ENCODE results near the gene RNF5. TPM values are rescaled to one million over a fixed set of nuclear protein-coding genes. Genes with fewer than 3 reads are reported as not detected.
A peak's percentile ranks its signal among the peaks of the same experiment; 100 is the strongest.
"Not testable (repeated sequence)": the region's sequence is repeated elsewhere in the genome, so short reads cannot be mapped to it uniquely, and the experiment has no call there.

RNF5 gene
- 106 and 113 TPM in 2 replicates for total RNA-seq (2014; rRNA removed; shearing (Covaris generic))

GRCh38 chr6:32177788-32178546 lies at the start of gene RNF5:
Gene RNF5 (plus strand): TSS chr6:32178405. CDS start chr6:32178512, 107 bp downstream.
- peak; percentile 100 for DNase-seq (ENCODE audit: low read depth)

GRCh38 chr6:32128751-32129296 lies 49.4 kb upstream of the RNF5 start:
- DNase-seq (ENCODE audit: low read depth): no peak

DNA sequence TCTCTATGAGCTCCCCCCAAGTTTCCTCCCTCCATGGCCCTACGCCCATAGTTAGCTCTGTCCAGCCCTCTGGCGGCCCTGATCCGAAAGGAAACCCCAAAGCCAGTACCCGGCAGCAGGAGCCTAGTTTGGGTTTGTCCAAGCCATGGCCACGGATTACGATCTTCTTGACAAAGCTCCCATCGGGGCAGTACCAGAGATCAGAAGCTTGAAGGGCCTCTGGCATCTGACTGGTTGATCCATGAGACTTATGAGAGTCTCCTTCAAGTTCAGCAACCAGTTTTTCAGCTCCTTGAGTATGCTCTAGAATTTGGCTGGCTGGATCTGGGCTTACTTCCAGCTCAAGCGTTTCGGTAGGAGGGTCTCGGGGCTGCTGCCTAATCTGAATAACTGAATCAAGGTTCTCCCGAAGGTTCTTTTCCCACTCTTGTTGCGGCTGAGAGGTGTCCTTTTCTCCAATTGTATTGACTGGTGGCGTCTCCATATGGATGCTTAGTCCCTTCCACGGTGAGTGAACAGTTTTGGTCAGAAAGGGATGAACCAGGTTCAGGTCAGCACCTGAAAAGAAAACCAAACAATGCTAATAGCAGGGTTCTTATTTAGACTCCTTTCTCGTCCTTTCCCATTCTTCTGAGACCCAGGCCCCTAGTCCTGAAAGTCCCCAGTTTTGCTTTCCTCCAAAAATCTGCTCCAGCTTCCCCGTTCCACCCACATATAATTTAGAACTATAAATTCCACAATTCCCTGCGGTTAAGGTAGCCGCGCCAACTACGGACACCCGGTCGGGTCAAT lies 48.7 kb upstream of the RNF5 start:
- DNase-seq (ENCODE audit: low read depth): no peak

GRCh38 chr6:32131439-32131948 lies 46.7 kb upstream of the RNF5 start:
- DNase-seq (ENCODE audit: low read depth): no peak

- no peak for DNase-seq (ENCODE audit: low read depth)
Observed at GRCh38 chr6:32132110-32132509, 46.1 kb upstream of the RNF5 start.

DNA sequence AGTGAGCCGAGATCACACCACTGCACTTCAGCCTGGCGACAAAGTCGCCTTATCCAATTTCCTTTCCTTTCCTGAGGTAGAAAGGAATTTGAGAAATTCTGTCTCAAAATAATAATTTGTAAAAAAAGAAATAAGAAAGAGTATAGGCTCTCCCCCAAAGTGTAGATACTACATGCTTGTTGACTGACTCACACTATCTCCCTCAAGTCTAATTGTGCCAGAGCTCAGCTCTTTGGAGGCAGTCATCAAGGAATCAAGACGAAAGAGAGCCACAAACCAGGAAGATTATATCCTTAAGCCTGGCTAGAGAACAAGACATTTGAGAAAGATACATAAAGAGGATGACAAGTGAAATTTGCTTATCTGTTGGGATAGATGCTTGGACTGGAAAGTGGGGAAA lies 44.4 kb upstream of the RNF5 start:
- no peak for DNase-seq (ENCODE audit: low read depth)

GRCh38 chr6:32137454-32137853 lies 40.8 kb upstream of the RNF5 start:
- DNase-seq (ENCODE audit: low read depth): no peak

DNA sequence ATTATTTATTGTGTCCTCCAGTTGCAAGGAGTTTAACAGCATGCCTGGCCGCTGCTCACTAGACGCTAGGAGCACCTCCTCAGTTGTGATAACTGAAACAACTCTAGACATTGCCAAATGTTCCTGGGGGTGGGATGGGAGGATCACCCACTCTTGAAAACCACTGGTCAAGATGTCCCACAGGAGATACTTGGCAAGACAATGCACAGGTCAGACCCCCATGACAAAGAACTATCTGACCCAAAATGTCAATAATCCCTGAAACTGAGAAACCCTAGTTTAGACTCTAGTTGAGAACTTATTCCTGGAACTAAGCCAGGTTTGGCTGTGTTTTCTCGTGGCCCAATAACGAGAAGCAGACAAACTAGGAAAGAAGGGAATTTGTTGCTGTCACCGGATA lies 38.6 kb upstream of the RNF5 start:
- no peak for DNase-seq (ENCODE audit: low read depth)

DNA sequence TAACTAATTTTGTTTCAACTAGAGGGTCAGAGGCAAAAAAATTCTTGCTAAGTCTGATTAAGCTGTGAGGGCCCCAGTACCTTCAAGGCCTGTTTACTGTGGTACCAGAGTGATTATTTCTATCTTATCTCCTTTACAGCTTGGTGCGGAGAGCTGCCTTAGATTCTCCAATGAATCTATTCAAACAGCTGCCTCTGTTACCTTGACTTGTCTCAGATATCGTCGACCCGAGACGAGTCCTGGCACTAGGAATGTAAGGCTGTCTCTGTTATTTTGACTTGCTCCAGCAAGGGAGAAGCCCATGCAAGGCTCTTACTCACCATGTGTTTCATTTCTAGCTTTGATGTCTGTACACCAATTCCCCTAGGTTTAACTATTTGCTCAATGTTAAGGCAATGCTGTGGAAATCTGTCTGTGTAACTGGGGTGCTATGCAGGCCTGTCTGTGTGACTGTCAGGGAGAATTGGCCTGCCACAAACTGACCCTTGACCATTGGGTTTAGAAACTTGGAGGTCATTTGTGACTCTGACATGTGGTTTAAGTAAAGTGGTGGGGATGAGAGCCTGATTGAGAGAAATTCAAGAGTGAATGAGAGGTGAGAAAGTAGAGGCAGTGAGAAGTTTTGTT lies 37.7 kb upstream of the RNF5 start:
- DNase-seq (ENCODE audit: low read depth): no peak

GRCh38 chr6:32144238-32144637 lies 34.0 kb upstream of the RNF5 start:
- DNase-seq (ENCODE audit: low read depth): not testable (repeated sequence)

DNA sequence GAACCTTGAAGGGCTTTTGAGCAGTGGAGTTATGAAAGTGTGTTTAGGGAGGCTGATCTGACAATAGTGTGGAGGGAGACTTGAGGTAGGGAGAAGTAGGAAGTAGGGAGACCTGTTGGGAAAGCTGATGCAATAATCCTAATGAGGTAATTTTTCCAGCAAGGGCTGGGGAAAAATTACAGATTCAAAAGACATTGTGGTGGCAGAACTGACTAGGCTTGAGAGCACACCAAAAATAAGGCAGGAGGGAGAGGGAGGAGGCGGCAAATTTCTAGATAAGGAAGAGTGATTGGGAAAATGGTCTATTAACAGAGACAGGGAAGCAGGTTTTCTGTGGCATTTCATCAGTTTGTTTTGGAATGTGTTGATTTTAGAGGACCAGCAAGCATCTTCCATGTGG lies 31.9 kb upstream of the RNF5 start:
- no peak for DNase-seq (ENCODE audit: low read depth)

GRCh38 chr6:32146687-32147086 lies 31.5 kb upstream of the RNF5 start:
- DNase-seq (ENCODE audit: low read depth): no peak

DNA sequence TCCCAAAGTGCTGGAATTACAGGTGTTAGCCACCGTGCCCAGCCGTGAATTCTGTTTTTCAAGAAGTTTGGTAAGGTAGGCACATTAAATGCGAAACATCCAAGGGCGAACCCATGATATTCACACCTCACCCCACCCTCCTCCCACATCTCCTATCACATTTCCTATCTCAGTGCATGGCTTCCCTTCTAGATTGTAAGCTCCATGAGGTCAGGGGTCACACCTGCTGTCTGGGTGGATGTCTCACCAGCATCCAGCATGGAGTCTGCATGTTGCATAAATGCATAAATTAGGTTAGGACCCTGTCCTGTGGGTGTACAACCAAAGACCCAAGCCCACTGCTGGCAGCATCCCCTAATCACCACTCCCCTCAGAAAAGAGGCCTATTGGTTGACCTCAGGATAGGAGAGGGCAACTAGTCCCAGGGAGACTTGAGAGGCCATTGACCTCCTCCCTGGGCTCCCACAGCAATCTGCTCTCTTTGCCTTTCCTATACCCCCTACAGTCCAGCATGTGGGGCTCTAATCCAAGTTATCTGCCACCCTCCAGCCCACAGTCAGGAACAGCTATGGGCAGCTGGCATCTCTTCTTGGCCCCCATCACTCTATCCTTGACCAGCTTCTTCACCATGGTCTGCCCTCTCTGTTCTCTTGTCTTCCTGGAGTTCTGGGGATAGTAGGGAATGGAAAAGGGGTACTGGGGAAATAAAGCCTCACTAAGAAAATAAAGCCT lies 30.6 kb upstream of the RNF5 start:
- no peak for DNase-seq (ENCODE audit: low read depth)

GRCh38 chr6:32148289-32149091 lies 29.7 kb upstream of the RNF5 start:
- peak; percentile 79 for DNase-seq (ENCODE audit: low read depth)

- no peak for DNase-seq (ENCODE audit: low read depth)
Observed at GRCh38 chr6:32149092-32149755, 29.0 kb upstream of the RNF5 start.

DNA sequence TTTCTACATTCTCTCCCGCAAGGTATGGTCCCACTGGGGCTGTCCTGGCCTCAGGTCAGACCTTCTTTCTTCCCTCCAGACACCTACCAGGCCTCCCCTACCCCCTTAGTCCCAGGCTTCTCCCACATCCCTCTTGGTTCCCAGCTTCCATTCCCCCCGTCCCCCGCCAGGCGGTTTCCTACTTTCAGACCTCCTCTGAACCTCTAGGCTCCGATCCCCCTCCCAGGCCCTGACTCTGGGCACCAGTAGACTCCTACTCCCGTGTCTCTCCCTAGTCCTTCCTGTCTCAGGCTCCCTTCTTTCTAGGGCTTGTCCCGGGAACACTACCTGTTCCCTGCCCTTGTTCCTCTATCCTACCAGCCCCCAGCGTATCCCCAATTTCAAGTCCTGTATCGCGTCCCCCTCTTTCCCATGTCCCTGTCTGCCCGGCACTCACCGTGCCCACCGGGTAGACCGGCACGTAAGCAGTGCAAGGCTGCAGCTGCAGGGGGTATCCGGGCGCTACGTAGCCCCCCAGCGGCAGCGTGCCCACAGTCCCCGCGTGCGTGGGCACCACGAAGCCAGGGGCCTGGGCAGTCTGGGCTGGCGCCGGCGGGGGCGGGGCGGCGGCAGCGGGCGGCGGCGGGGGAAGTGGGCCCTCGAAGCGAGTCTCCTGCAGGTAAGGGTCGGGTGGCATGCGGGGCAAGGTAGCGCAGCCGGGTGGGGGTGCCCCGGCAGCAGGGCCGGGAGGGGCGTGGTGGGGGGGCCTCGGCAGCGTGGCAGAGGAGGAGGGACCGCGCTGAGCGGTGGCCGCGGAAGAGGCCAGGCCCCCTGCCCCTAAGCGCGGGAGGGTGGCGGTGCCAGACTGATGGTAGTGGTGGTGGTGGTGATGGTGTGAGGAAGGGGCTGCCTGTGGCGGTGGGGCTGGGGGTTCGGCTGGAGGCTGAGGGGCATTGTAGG lies 28.0 kb upstream of the RNF5 start:
- no peak for DNase-seq (ENCODE audit: low read depth)

DNA sequence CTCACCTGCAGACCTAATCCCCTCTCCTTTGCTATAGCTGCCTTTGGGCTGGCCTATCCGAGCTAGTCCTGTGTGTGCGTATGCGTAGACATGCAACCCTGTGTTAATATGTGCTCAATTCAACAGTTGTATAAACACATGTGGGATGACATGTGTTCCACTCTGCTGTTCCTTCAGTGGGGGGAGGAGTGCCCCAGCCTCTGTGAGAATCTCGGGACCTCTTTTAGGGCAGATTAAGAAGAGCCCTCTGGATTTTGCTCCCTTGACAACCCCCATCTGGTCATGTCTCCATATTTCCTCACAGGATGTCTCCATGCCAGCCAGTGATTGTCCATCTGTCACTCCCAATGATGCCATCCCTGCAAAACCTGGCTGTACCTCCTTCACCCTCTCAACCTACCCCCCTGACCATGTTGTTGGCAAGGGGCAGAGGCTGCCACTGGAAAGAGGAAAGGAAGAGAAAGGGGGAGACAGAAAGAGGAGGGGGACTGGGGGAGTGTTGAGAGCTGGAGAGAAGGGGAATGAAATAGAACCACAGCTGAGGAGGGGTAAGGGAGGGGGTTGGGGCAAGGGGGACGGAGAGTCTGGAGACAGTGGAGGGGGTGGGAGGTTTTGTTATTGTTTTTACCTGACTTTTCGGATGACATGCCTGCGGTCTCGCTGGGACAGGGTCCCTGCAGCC lies 26.9 kb upstream of the RNF5 start:
- DNase-seq (ENCODE audit: low read depth): no peak

Data from RPMI7951 (cell line).